GM19397 (cell line): ENCODE results near the gene SMYD4.
"Not testable (repeated sequence)": the region's sequence is repeated elsewhere in the genome, so short reads cannot be mapped to it uniquely, and the experiment has no call there.

ENCODE experiments used
- ATAC-seq: cut with Tn5 transposase; IDR thresholded peaks from one replicate; pipeline ENCODE4 v1.9.1; 2021; ENCODE audit warnings: mild to moderate bottlenecking, moderate library complexity; ENCODE audit not compliant: unreplicated experiment

SMYD4 gene

GRCh38 chr17:1783834-1784611 is 45.7 kb downstream of the SMYD4 start:
- ATAC-seq: no peak

- ATAC-seq: no peak
Measured at GRCh38 chr17:1783271-1783670, 46.4 kb downstream of the SMYD4 start.

- no peak for ATAC-seq
Measured at GRCh38 chr17:1782171-1782567, 47.5 kb downstream of the SMYD4 start.

- no peak for ATAC-seq
Measured at GRCh38 chr17:1779571-1780131, 50.1 kb downstream of the SMYD4 start.

GRCh38 chr17:1776857-1777256 is 52.8 kb downstream of the SMYD4 start:
- no peak for ATAC-seq

GRCh38 chr17:1776328-1776727 is 53.4 kb downstream of the SMYD4 start:
- no peak for ATAC-seq

DNA sequence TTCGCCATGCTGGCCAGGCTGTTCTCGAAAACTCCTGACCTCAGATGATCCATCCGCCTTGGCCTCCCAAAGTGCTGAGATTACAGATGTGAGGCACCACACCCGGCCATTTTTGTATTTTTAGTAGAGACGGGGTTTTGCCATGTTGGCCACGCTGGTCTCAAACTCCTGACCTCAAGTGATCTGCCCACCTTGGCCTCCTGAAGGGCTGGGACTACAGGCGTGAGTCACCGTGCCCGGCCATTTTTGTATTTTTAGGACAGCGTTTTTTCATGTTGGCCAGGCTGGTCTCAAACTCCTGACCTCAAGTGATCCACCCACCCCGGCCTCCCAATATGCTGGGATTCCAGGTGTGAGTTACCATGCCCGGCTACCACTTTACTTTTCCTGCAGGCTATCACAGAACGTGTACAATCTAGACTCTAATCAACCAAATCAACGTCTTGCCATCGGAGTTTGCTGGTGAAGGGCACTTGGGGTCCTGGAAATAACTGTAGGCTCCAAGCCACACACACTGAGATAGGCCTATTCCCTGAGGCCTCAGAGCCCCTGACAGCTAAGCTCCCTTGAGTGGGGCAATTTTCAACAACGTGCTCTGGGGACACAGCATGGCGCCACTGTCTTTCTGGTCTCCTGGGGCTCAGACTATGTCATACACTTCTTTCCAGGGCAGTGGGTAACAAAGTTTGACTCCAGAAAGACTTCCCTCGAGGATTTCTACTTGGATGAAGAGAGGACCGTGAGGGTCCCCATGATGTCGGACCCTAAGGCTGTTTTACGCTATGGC is 55.1 kb downstream of the SMYD4 start:
- no peak for ATAC-seq

DNA sequence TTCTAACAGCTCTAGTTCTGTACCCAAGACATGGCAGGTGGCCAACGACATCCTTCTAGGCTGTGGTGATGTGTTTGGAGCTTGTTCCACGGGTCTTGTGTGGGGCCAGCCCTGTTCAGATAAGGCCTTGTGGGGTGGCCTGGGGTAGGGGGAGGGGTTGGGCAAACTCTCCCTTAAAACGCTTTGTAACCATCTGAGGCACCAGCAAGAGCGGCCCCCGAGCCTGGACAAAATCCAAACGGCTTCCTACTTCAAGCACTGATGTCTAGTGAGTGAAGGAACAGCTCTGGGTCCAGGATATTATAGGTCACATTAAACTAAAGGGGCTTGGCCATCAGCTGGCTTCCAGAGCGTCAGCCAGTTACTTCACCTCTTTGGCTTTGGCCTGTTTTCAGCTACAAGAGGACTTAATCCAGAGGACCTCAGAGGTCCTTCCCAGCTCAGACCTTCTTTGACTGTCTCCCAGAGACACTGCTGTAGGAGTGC is 56.0 kb downstream of the SMYD4 start:
- ATAC-seq: no peak

DNA sequence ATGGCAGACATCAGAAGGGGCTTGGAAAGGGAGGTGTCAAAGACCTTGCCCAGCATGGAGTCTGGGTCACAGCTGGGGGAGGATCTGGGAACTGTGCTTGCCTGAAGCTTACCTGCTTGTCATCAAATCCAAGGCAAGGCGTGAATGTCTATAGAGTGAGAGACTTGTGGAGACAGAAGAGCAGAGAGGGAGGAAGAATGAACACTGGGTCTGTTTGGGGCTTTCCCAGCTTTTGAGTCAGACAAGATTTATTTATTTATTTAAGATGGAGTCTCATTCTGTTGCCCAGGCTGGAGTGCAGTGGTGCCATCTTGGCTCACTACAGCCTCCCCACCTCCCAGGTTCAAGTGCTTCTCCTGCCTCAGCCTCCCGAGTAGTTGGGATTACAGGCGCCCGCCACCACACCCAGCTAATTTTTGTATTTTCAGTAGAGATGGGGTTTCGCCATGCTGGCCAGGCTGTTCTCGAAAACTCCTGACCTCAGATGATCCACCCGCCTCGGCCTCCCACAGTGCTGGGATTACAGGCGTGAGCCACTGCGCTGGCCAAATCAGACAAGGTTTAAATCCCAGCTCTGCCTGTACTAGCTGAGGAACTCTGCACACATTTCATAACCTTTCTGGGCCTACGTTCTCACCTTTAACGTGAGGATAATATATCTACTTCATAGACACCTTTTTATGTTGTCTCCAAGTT is 56.6 kb downstream of the SMYD4 start:
- not testable (repeated sequence) for ATAC-seq

DNA sequence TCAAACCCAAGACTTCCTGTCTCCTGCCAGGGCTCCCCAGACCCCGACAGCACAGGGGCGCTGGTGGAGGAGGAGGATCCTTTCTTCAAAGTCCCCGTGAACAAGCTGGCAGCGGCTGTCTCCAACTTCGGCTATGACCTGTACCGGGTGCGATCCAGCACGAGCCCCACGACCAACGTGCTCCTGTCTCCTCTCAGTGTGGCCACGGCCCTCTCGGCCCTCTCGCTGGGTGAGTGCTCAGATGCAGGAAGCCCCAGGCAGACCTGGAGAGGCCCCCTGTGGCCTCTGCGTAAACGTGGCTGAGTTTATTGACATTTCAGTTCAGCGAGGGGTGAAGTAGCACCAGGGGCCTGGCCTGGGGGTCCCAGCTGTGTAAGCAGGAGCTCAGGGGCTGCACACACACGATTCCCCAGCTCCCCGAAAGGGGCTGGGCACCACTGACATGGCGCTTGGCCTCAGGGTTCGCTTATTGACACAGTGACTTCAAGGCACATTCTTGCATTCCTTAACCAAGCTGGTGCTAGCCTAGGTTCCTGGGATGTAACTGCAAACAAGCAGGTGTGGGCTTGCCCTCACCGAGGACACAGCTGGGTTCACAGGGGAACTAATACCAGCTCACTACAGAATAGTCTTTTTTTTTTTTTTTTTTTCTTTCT is 59.8 kb downstream of the SMYD4 start:
- ATAC-seq: no peak

DNA sequence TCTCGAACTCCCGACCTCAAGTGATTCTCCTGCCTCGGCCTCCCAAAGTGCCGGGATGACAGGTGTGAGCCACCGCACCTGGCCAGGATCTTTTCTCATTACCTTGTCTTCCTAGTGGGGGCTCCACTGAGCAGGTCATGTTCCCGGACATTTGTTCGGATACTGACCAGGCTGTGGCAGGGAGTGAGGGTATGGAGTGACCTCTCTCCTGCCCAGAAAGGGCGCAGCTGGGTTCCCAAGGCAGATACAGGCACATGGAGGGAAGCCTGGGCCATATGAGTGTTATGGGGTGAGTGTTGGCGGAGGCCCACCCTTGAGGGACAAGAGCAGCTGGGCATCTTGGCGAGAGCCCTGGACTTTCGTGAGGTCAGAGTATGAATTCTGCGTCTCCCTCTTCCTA is 62.3 kb downstream of the SMYD4 start:
- no peak for ATAC-seq

DNA sequence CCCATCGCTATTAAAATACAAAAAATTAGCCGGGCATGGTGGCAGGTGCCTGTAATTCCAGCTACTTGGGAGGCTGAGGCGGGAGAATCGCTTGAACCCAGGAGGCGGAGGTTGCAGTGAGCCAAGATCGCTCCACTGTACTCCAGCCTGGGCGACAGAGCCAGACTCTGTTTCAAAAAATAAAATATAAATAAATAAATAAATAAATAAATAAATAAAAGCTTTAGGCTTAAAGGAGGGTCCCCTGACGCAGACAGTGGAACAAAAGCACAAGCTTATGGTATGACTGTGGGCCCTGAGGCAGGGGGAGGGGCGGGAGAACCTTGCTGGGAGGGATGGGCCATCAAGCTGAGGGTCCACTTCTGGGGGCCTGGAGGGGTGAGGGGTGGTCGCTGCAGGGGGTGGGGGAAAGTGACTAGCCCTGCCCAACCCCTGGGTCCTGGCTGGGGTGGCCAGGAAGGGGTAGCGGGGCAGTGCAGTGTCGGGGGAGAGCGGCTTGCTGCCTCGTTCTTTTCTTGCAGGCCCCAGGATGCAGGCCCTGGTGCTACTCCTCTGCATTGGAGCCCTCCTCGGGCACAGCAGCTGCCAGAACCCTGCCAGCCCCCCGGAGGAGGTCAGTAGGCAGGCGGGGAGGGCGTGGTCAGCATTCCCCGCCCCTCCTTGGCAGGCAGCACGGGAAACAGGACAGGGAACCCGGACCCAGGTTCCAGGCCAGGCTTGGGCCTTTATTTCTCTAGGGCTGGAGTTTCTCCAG is 63.1 kb downstream of the SMYD4 start:
- ATAC-seq: no peak

DNA sequence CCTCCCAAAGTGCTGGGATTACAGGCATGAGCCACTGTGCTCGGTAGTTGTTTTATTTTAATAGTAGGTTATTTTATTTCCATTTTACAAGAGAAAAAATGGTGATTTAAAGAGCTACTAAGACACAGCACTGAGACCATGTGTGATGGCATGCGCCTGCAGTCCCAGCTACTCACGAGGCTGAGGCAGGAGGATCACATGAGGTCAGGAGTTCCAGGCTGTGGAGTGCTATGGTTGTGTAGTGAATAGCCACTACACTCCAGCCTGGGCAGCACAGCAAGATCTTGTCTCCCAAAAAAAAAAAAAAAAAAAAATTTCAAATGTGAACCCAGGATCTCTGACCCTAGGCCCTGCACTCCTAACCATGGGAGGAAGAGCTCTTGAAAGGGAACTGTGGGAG is 64.1 kb downstream of the SMYD4 start:
- no peak for ATAC-seq

DNA sequence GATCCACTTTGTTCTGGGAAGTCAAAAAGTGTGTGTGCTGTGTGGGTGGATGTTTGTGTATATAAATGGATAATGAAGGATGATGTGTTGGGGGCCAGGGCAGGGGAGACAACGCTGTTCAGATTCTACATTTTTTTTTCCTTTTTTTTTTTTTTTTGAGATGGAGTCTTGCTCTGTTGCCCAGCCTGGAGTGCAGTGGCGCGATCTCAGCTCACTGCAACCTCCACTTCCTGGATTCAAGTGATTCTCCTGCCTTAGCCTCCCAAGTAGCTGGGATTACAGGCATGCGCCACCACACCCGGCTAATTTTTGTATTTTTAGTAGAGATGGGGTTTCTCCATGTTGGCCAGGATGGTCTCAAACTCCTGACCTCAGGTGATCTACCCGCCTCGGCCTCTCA is 65.0 kb downstream of the SMYD4 start:
- not testable (repeated sequence) for ATAC-seq

GRCh38 chr17:1764284-1764683 is 65.4 kb downstream of the SMYD4 start:
- ATAC-seq: no peak

DNA sequence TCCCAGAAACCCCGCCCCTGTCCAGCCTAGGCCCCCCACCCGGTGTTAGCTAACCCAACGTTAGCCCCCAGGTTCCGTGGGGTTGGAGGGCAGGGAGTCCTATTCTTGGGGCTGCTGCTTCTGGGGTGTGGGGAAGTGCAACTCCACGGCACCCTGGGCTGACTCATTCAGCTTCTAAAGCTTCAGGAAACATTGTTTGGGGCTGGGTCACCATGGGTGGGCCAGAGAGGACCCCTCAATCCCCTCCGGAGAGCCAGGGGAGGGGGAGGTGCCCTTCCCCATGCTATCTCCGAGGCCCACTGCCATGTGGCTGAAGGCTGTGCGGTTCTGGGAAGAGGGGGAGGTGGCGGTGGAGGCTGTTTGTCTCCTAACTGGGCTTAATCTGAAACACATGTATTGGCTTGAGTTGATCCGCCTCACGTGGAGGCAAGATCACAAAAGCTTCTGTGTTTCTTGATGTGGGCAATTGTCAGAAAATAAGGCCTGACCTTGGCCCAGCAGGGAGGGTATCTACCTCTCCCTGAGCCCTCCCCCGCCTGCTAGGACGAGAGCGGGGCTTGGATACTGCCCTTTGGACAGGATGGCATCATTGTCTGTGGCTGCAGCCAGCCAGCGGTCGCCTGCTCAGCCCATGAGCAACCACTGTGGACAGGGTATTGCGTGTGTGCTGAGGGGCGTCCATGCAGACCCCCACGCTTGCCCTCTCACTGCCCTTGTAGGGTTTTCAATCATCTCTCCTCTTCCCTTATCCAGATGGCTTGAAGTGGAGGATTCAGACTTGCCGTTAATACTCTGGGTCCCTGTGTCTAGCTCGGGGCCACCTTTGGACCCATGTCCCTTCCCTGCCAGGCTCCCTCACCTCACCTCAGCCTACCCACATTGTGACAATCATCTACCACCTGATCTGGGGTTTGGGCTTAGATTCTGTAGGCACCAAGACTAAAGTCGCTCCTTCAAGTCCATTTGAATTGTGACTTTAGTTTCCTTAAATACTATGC is 66.5 kb downstream of the SMYD4 start:
- no peak for ATAC-seq

GRCh38 chr17:1762233-1762900 is 67.3 kb downstream of the SMYD4 start:
- no peak for ATAC-seq

DNA sequence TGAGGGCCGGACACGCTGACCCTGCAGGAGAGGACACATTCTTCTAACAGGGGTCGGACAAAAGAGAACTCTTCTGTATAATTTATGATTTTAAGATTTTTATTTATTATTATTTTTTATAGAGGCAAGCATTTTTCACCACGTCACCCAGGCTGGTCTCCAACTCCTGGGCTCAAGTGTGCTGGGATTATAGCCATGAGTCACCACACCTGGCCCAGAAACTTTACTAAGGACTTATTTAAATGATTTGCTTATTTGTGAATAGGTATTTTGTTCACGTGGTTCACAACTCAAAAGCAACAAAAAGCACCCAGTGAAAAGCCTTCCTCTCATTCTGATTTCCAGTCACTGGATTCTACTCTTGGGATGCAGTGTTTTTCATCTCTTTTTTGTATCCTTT is 70.2 kb downstream of the SMYD4 start:
- no peak for ATAC-seq
